ENCODE results near the gene OLFML2B.
A peak's percentile ranks its signal among the peaks of the same experiment; 100 is the strongest.
"Not testable (repeated sequence)": the region's sequence is repeated elsewhere in the genome, so short reads cannot be mapped to it uniquely, and the experiment has no call there.

OLFML2B gene

GRCh38 chr1:162040001-162040400, 16.3 kb upstream of the OLFML2B start:
- intact Hi-C loops (cut with DNase I) = no loop called here
- no peak for DNase-seq

DNA sequence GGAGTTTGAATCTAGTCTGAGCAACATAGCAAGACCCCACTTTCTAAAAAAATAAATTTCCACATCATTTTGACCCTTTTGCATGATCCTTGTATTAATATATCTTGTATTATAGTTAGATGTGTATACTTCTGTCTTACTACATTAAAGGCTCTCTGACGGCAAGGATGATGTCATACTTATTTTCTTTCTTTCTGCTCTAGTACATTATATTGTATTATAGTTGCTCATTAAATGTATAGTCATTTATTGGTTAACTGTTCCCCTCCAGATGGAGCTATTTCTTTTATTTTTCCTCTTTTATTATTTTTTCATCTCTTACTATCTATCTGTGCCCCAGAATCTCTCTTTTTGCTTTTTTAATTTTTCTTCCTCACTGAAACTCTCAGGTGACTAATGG, 15.0 kb upstream of the OLFML2B start:
- intact Hi-C loops (cut with DNase I) = no loop called here

DNA sequence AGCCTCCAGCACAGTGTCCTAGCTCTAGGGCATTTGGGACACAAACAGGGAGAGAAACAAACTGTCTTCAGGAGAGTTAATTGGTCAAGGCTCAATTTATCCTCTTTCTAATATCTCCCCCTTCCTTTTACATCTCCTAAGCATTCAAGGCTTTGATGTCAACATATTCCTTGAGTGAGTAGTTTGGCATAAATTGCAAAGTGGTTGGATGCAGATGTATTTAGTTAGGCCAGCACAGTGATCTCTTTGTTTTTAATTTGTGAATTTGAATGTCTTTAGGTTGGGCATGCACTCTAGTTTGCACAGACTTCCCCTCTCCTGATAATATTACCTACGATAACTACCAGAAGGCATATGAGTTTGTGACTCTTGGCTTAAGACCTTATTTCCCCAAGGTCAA, 12.5 kb upstream of the OLFML2B start:
- DNase-seq = no peak
- intact Hi-C loops (cut with DNase I) = loop anchor here (2.0 kb wide), 1 partner anchor 243 kb away; no protein-coding TSS in a partner anchor

More for the DNA sequence above, 15.0 kb upstream of the OLFML2B start:
- no peak for DNase-seq

DNA sequence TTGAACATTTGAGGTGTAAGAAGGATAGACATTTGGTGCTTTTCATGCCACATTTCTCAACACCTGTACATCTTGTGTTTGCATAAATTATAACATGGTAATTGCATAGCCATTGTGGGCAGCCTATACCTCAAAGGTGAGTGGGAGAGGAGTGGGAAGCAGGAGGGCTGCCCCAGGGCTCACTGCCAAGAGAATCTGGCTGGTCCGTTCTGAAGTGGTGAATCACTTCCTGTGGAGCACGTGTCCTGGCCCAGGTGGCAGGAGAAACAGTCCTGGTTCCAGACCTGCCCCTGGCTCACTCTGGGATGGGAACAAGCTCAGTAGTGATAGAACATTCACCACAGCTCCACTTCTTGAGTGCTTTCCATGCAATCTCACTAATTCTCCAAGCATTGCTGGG, 11.6 kb upstream of the OLFML2B start:
- DNase-seq = no peak
- intact Hi-C loops (cut with DNase I) = no loop called here

DNA sequence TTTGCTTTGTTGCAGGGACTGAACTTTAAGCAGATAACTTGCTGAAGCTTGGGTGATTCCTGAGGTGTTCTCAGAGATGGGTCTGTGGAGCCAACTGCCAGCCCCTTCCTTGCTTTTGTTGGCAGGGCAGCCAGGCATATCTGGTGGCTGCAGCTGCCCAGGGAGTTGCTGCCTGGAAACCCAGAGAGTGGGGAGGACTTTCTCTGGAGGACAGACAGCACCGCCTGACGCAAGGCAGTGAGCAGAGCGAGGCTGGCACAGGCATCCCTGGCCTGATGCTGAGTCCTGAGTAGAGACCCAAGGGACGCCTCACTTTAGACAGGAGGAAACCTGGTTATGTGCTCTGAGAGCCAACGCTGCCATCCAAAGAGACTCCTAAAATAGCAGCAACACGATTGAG, 9.8 kb upstream of the OLFML2B start:
- intact Hi-C loops (cut with DNase I) = no loop called here

GRCh38 chr1:162030759-162031280, 7.2 kb upstream of the OLFML2B start:
- intact Hi-C loops (cut with DNase I) = no loop called here
- DNase-seq = no peak

More for the DNA sequence above, 9.8 kb upstream of the OLFML2B start:
- peak in 37 of 42 donors; percentile 18 to 81 (median 50) for DNase-seq

GRCh38 chr1:162029157-162029556, 5.5 kb upstream of the OLFML2B start:
- intact Hi-C loops (cut with DNase I) = no loop called here
- DNase-seq = no peak

GRCh38 chr1:162028726-162029125, 5.1 kb upstream of the OLFML2B start:
- intact Hi-C loops (cut with DNase I) = no loop called here
- DNase-seq = peak in 4 of 42 donors; percentile 8 to 32 (median 20)

DNA sequence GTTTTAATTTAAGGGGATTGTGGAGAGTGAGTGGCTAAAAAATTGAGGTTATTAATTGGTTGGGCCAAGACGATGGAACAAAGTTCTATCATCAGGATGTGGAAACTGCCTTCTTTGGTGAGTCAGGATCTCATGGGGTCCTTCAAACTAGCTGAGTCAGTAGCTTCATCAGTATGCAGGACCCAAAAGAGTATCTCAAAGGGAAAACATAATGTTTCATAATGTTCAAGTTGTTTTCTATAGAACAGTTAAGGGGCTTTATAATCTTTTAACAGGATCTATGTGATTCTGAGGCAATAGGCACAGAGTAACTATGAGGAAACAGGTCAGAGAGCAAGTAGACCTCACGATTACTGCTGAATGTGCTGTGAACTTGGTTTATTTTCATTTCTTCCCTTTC, 3.2 kb upstream of the OLFML2B start:
- no peak for DNase-seq
- intact Hi-C loops (cut with DNase I) = no loop called here

GRCh38 chr1:162025541-162025940, 1.9 kb upstream of the OLFML2B start:
- intact Hi-C loops (cut with DNase I) = no loop called here
- DNase-seq = no peak

DNA sequence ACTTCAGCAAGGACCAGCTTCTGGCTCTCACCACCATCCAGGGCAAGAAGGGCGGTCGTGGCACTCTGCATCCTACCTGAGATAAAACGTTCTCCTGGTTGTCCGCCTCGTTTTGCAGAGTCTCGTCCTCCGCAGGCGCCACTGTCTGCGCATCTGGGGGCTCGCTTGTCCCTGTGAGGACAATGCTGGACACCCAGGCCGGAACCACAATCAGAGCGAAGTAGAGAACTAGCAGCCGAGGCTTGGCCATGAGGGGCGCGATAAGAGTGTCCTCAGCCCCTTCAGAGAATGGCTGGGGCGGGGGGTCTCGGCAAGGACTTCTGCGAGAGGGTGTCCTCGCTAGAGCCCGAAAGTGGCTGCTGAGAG, 505 bp downstream of the OLFML2B start:
- peak in 1 of 42 donors; percentile 37 for DNase-seq
- intact Hi-C loops (cut with DNase I) = no loop called here

DNA sequence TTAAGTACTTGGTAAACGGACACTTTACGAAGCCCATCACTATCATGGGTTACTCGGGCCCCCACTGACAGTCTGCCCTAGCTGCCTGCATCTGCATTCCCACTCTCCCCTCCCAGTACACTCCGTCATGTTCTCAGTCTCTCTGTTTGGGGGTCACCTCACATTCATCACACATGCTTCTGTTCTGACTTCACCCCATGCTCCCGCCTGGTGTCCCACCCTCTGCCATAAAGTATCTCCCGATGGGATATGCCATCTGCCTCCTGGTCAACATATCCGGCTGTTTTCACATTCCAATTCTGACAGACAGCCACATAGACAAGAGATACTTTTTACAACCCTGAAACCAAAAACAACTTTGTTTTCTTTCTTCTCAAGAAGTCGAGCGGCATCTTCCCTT, 1.0 kb downstream of the OLFML2B start:
- DNase-seq = no peak
- intact Hi-C loops (cut with DNase I) = no loop called here

DNA sequence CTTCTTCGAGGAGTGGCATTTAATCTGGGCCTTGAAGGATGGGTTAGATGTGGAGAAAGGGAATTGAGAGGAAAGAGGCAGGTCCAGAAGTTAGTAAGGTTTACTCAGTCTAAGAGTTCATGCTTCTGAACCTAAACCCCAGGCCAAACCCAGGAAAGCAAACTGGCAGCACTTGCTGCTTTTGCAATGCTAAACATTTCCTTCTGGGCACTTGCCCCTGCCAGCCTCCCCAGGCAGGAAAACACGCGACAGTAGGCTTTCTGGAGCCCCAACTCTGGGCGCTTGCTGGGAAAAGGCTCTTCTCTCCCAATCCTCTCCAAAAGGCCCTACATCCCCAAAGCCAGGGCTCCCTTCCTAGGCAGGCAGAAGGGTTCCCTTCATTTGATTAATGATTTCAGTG, 2.5 kb downstream of the OLFML2B start:
- intact Hi-C loops (cut with DNase I) = no loop called here
- no peak for DNase-seq

- no peak for DNase-seq
- intact Hi-C loops (cut with DNase I) = no loop called here
Observed at GRCh38 chr1:162020150-162020549, 3.5 kb downstream of the OLFML2B start.

DNA sequence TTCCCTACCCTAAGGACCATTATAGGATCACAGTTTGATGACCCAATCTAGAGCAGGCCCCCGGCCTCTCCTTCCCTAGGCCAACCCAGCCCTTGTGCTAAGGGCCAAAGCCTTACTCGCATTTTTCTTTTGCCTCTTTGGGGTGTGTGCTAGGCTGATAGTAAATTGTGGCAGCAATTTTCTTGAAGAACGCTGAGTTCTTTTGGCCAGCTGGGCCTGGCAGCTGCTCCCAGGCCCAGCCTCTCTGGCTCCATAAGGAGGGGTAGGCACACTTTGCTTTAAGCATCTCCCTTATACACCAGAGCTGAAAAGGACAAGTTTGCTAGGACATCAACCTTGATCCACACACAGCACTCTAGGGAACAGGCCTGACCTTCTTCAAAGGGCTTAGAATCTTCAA, 4.2 kb downstream of the OLFML2B start:
- DNase-seq = no peak
- intact Hi-C loops (cut with DNase I) = no loop called here

DNA sequence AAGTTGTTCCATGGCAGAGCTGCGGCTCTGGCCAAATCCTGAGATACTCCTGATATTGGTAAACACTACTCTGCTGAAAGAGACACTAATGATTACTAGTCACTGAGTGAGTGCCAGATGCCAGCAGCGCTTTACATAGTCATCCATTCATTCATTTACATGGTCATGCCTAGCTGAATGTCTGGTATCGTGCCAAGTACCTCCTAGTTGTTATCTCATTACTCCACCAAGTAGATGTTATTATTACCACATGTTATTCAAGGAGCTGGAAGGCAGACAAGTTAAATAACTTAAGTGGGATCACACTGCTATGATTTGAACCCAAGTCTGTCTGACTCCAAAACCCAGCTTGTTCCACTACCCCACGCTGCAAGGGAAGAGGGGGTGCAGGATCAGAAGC, 4.7 kb downstream of the OLFML2B start:
- intact Hi-C loops (cut with DNase I) = no loop called here
- DNase-seq = no peak

GRCh38 chr1:162018418-162018817, 5.3 kb downstream of the OLFML2B start:
- intact Hi-C loops (cut with DNase I) = no loop called here
- DNase-seq = no peak

DNA sequence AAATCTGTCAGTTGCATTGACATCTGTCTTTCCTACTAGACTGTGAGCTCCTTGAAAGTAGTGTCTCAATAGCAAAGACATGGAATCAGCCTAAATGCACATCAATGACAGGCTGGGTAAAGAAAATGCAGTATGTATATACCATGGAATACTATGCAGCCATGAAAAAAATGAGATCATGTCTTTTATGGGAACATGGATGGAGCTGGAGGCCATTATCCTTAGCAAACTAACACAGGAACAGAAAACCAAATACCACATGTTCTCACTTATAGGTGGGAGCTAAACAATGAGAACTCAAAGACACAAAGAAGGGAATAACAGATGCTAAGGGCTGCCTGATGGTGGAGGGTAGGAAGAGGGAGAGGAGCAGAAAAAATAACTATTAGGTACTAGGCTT, 5.9 kb downstream of the OLFML2B start:
- intact Hi-C loops (cut with DNase I); DNase-seq: not testable (repeated sequence)

DNA sequence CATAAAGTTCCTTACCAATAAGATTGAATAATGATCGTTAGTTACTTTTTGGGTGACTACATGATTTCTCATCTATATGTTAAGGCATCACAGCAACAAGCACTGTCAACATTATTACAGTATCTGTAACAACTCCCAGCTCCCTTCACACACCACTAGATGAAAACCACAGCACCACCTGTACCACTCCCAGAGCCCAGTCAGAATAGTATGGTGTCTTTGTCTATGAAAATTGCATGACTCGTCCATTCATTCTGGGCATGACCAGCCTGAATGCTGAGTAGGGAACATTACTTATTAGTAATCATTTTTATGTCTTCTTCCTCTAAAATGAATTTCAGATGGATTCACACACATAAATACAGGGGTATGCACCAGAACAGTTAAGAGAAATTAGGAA, 7.0 kb downstream of the OLFML2B start:
- no peak for DNase-seq
- intact Hi-C loops (cut with DNase I) = no loop called here

- DNase-seq = no peak
- intact Hi-C loops (cut with DNase I) = no loop called here
Observed at GRCh38 chr1:162015196-162015595, 8.5 kb downstream of the OLFML2B start.

- DNase-seq = no peak
- intact Hi-C loops (cut with DNase I) = no loop called here
Observed at GRCh38 chr1:162014202-162014601, 9.5 kb downstream of the OLFML2B start.

DNA sequence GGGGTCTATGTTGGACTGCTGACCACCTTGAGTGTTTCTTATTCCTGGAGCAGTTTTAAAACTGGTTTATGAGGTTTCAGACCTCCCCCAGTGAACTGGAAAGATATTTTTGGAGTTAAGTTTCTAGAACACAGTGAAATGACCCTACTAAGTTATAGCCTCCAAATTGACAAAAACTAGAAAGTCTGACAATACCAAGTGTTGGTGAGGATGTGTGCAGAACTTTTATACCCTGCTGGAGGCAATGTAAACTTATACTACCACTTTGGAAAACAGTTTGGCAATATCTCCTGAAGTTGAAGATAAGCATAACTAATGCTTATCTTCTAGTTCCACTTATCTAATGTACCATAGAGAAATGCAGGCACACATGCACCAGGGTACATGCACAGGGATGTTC, 10.4 kb downstream of the OLFML2B start:
- no peak for DNase-seq
- intact Hi-C loops (cut with DNase I) = no loop called here
